IMR-90 (cell line): ENCODE measurements around the gene ABI3BP. TPM values are rescaled to one million over a fixed set of nuclear protein-coding genes. Genes with fewer than 3 reads are reported as not detected.

Source experiments
- ATAC-seq: fragments of 200-7000 bp; cut with Tn5 transposase; 2 replicates; pipeline ENCODE4 v1.9.1; 2020; ENCODE audit warnings: low read depth, mild to moderate bottlenecking, moderate library complexity
- BruUV-seq: library from RNA; stranded (reverse); fragments of 400-500 nt; replicated peaks from 2 replicates; lab custom pipeline; 2021; lab: Mats Ljungman, UMichigan
- CTCF ChIA-PET: fragments of 300-600 bp; formaldehyde crosslinking; extraction: SDS; loops from one replicate; lab custom pipeline; 2021; ENCODE audit warnings: antibody characterized with exemption; lab: Yijun Ruan, JAX
- POLR2A ChIA-PET: fragments of 300-600 bp; sonication (Branson Sonifier 250); formaldehyde crosslinking; loops from one replicate; lab custom pipeline; 2022; ENCODE audit warnings: antibody characterized with exemption; ENCODE audit not compliant: unreplicated experiment; lab: Charles Lee
- DNase-seq: peaks from one replicate; pipeline ENCODE4 v3.0.0; 2013
- H2AFZ ChIP-seq: replicated peaks from 2 replicates; pipeline ENCODE3; 2013; ENCODE audit warnings: low read length, mild to moderate bottlenecking; ENCODE audit not compliant: poor library complexity
- H2AK5ac ChIP-seq: 2 replicates; pipeline ENCODE4 v1.6.1; 2013; ENCODE audit warnings: low read depth, low read length, inconsistent platforms
- H2AK9ac ChIP-seq: replicated peaks from 2 replicates; pipeline ENCODE3; 2013; ENCODE audit warnings: mild to moderate bottlenecking, low read depth, low read length, moderate library complexity; ENCODE audit not compliant: poor library complexity
- H2BK120ac ChIP-seq: 2 replicates; pipeline ENCODE4 v1.6.1; 2013; ENCODE audit warnings: low read depth, low read length, inconsistent platforms
- H2BK15ac ChIP-seq: 3 replicates; pipeline ENCODE4 v1.6.1; 2013; ENCODE audit warnings: low read depth, low read length, inconsistent platforms
- H2BK20ac ChIP-seq: 2 replicates; pipeline ENCODE4 v1.6.1; 2013; ENCODE audit warnings: low read depth, mild to moderate bottlenecking, inconsistent platforms, low read length, moderate library complexity
- H2BK5ac ChIP-seq: 2 replicates; pipeline ENCODE4 v1.6.1; 2013; ENCODE audit warnings: mild to moderate bottlenecking, low read depth, low read length, inconsistent platforms; ENCODE audit not compliant: poor library complexity, severe bottlenecking
- H3K14ac ChIP-seq: replicated peaks from 2 replicates; pipeline ENCODE4 v1.6.1; 2013; ENCODE audit warnings: low read depth, low read length, inconsistent platforms
- H3K18ac ChIP-seq: 2 replicates; pipeline ENCODE4 v1.6.1; 2013; ENCODE audit warnings: low read depth, low read length, control low read depth
- H3K23ac ChIP-seq: 2 replicates; pipeline ENCODE4 v1.6.1; 2013; ENCODE audit warnings: low read depth, low read length, inconsistent platforms
- H3K27ac ChIP-seq: 2 replicates; pipeline ENCODE4 v1.5.1; 2013; ENCODE audit warnings: mild to moderate bottlenecking, control low read depth, low read length; ENCODE audit not compliant: insufficient read depth
- H3K27me3 ChIP-seq: 2 replicates; pipeline ENCODE4 v1.6.1; 2013; ENCODE audit warnings: low read length; ENCODE audit not compliant: control insufficient read depth, insufficient read depth
- H3K36me3 ChIP-seq: 2 replicates; pipeline ENCODE4 v1.6.1; 2013; ENCODE audit warnings: low read length, mixed read lengths; ENCODE audit not compliant: control insufficient read depth, insufficient read depth
- H3K4ac ChIP-seq: 2 replicates; pipeline ENCODE4 v1.6.1; 2013; ENCODE audit warnings: low read depth, low read length, inconsistent platforms
- H3K4me1 ChIP-seq: 2 replicates; pipeline ENCODE4 v1.6.1; 2013; ENCODE audit warnings: low read length, mixed read lengths; ENCODE audit not compliant: control insufficient read depth, insufficient read depth
- H3K4me2 ChIP-seq: 2 replicates; pipeline ENCODE4 v1.6.1; 2013; ENCODE audit warnings: low read depth, mild to moderate bottlenecking, control low read depth, low read length, moderate library complexity
- H3K4me3 ChIP-seq: 2 replicates; pipeline ENCODE4 v1.5.1; 2013; ENCODE audit warnings: low read depth, mild to moderate bottlenecking, control low read depth, low read length, moderate library complexity; ENCODE audit not compliant: insufficient read depth
- H3K56ac ChIP-seq: 2 replicates; pipeline ENCODE4 v1.6.1; 2013; ENCODE audit warnings: low read length, inconsistent platforms; ENCODE audit not compliant: insufficient read depth; ENCODE audit errors: extremely low read depth
- H3K79me1 ChIP-seq, 2 experiments: 2 replicates each; pipeline ENCODE4 v1.6.1; 2013; ENCODE audit warnings: low read length in 2 of 2, inconsistent platforms in 1 of 2, low read depth in 1 of 2
- H3K9ac ChIP-seq: 2 replicates; pipeline ENCODE4 v1.6.1; 2013; ENCODE audit warnings: low read depth, low read length, control low read depth
- H3K9me1 ChIP-seq: 2 replicates; pipeline ENCODE4 v1.6.1; 2013; ENCODE audit warnings: low read length, inconsistent platforms; ENCODE audit not compliant: insufficient read depth
- H3K9me3 ChIP-seq: 2 replicates; pipeline ENCODE4 v1.6.1; 2013; ENCODE audit warnings: low read length; ENCODE audit not compliant: control insufficient read depth, insufficient read depth
- H4K20me1 ChIP-seq: 2 replicates; pipeline ENCODE4 v1.6.1; 2013; ENCODE audit warnings: low read length, inconsistent platforms; ENCODE audit not compliant: insufficient read depth
- H4K5ac ChIP-seq: 2 replicates; pipeline ENCODE4 v1.6.1; 2013; ENCODE audit warnings: mild to moderate bottlenecking, low read depth, low read length, control low read depth
- H4K8ac ChIP-seq, 2 experiments: 2 replicates each; pipeline ENCODE4 v1.6.1; 2013; ENCODE audit warnings: low read depth in 2 of 2, low read length in 2 of 2, control low read depth in 1 of 2, inconsistent platforms in 1 of 2
- H4K91ac ChIP-seq: 2 replicates; pipeline ENCODE4 v1.6.1; 2013; ENCODE audit warnings: low read depth, low read length, inconsistent platforms; ENCODE audit not compliant: insufficient read depth
- BHLHE40 ChIP-seq: fragments of 150-350 bp; IDR thresholded peaks from 2 replicates; pipeline ENCODE4 v1.6.1; 2016; ENCODE audit warnings: mild to moderate bottlenecking, low read depth, low read length
- CEBPB ChIP-seq: IDR thresholded peaks from 2 replicates; pipeline ENCODE4 v1.6.1; 2012; ENCODE audit warnings: low read depth, low read length, improper control_type of control experiment
- CHD1 ChIP-seq: IDR thresholded peaks from 2 replicates; pipeline ENCODE4 v1.6.1; 2012; ENCODE audit warnings: low read depth, low read length, improper control_type of control experiment
- FOS ChIP-seq: fragments of 150-350 bp; IDR thresholded peaks from 2 replicates; pipeline ENCODE4 v1.6.1; 2016; ENCODE audit warnings: low read depth, low read length
- MAFK ChIP-seq: IDR thresholded peaks from 2 replicates; pipeline ENCODE4 v1.6.1; 2012; ENCODE audit warnings: low read depth, low read length, improper control_type of control experiment
- MAZ ChIP-seq: IDR thresholded peaks from 2 replicates; pipeline ENCODE4 v1.6.1; 2012; ENCODE audit warnings: low read depth, mild to moderate bottlenecking, low read length, improper control_type of control experiment, moderate library complexity, borderline replicate concordance
- MXI1 ChIP-seq: IDR thresholded peaks from 2 replicates; pipeline ENCODE4 v1.6.1; 2012; ENCODE audit warnings: low read depth, mild to moderate bottlenecking, low read length, moderate library complexity, borderline replicate concordance
- NFE2L2 ChIP-seq: fragments of 150-350 bp; IDR thresholded peaks from 2 replicates; pipeline ENCODE4 v1.6.1; 2016; ENCODE audit warnings: low read depth, mild to moderate bottlenecking, low read length
- POLR2A ChIP-seq: IDR thresholded peaks from 2 replicates; pipeline ENCODE4 v1.6.1; 2012; ENCODE audit warnings: mild to moderate bottlenecking, low read depth, low read length
- RAD21 ChIP-seq: IDR thresholded peaks from 2 replicates; pipeline ENCODE4 v1.6.1; 2012; ENCODE audit warnings: low read length, improper control_type of control experiment
- RCOR1 ChIP-seq: IDR thresholded peaks from 2 replicates; pipeline ENCODE4 v1.6.1; 2012; ENCODE audit warnings: mild to moderate bottlenecking, low read length, improper control_type of control experiment; ENCODE audit not compliant: insufficient replicate concordance
- RFX5 ChIP-seq: IDR thresholded peaks from 2 replicates; pipeline ENCODE4 v1.8.0; 2012; ENCODE audit warnings: low read depth, mild to moderate bottlenecking, low read length, moderate library complexity
- SMC3 ChIP-seq: fragments of 150-350 bp; IDR thresholded peaks from 2 replicates; pipeline ENCODE4 v1.6.1; 2016; ENCODE audit warnings: low read depth, mild to moderate bottlenecking, antibody characterized with exemption, low read length, moderate library complexity
- USF2 ChIP-seq: fragments of 150-350 bp; IDR thresholded peaks from 2 replicates; pipeline ENCODE4 v1.6.1; 2017; ENCODE audit warnings: mild to moderate bottlenecking, antibody characterized with exemption, low read length, low read depth
- dilution Hi-C: fragments of 300-500 bp; cut with HindIII; formaldehyde crosslinking; loops from one replicate; pipeline ENCODE4 v1.14.3; 2018; ENCODE audit warnings: low sequenced_read_pairs; ENCODE audit not compliant: unreplicated experiment
- in situ Hi-C: fragments of 300-500 bp; cut with MboI; formaldehyde crosslinking; loops from 3 replicates; pipeline ENCODE4 v1.14.3; 2019; ENCODE audit warnings: low sequenced_read_pairs, inconsistent platforms, mixed read lengths
- intact Hi-C: fragments of 100-400 bp; cut with micrococcal nuclease; formaldehyde crosslinking; loops from 2 replicates; pipeline ENCODE4 v1.10.0; 2022
- polyA plus RNA-seq, 3 experiments: library from polyadenylated mRNA; depleted of rRNA; stranded (reverse); fragments of >200 nt; gene quantifications; 2 replicates each; pipeline ENCODE4 v1.2.3, GENCODE V29; 2012; ENCODE audit warnings: low replicate concordance in 1 of 3
- total RNA-seq: library from RNA; depleted of rRNA; stranded (reverse); fragments of >200 nt; gene quantifications from 2 replicates; pipeline ENCODE4 v1.2.3, GENCODE V29; 2012
- TF ChIP-seq, protein P1 (sequence below): conservative IDR thresholded peaks from 2 replicates; pipeline ENCODE4 v1.5.1; 2012; ENCODE audit warnings: mild to moderate bottlenecking, low read depth, low read length, improper control_type of control experiment
- TF ChIP-seq, protein P2 (sequence below): fragments of 150-350 bp; IDR thresholded peaks from 2 replicates; pipeline ENCODE4 v1.6.1; 2016; ENCODE audit warnings: low read depth, mild to moderate bottlenecking, low read length, moderate library complexity, borderline replicate concordance

ABI3BP gene
- total and polyA plus RNA-seq, 2 of the 4 experiments (the other 2 are of a cell fraction) = 3.0 to 26.7 TPM

DNA sequence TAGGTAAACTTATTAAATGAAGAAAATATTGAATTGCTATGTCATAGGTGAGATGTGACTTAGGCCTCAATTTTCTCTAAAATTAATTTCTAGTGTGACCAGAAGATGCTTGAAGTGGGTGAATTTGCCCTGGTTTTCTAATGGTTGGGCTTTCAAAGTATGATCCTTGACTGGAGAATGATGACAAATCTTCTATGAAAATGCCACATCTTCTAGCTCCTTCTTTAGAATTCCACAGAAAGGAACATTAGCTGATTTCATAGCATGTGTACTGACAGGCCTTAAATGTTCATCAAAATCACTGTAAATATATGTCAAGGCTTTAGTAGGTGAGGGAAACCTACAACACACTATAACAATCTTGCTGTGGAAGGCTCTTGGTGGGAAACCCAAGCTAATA lies 8.9 kb downstream of the ABI3BP start:
- dilution Hi-C loops (no loop called here), intact Hi-C loops (no loop called here), in situ Hi-C loops (no loop called here)
- Histone ChIP-seq H2BK15ac (no peak overlapping the region), H3K9me3 (no peaks in the 10 kb centered on the region), H3K9ac (no peak overlapping the region), H3K4ac (no peak overlapping the region), H3K4me1 (no peaks in the 10 kb centered on the region), H3K4me3 (no peak overlapping the region), H3K14ac (no peak overlapping the region), H2BK5ac (no peak overlapping the region), H2BK120ac (no peak overlapping the region), H3K27me3 (no peaks in the 10 kb centered on the region; the same call in 1 of the 2 replicates), H3K56ac (no peak overlapping the region), H3K36me3 (no peaks in the 10 kb centered on the region), H4K91ac (no peak overlapping the region), H2AFZ (no peak overlapping the region), H2AK9ac (no peak overlapping the region), H3K79me1 (no peaks in the 10 kb centered on the region), H4K8ac (no peak overlapping the region), H3K27ac (no peak overlapping the region), H3K9me1 (no peaks in the 10 kb centered on the region), H3K23ac (no peak overlapping the region), H2AK5ac (no peak overlapping the region), H4K20me1 (no peaks in the 10 kb centered on the region), H3K18ac (no peak overlapping the region), H4K5ac (no peak overlapping the region), H2BK20ac (no peak overlapping the region), H3K4me2 (no peak overlapping the region)
- POLR2A ChIA-PET = no interaction called here
- ATAC-seq (no peak), DNase-seq (no peak)
- CTCF ChIA-PET = no interaction called here
- TF ChIP-seq SMC3 (no peak), MXI1 (no peak), BHLHE40 (no peak), USF2 (no peak), CHD1 (no peak), FOS (no peak), MAZ (no peak), RFX5 (no peak), CEBPB (no peak), RCOR1 (no peak), NFE2L2 (no peak), MAFK (no peak), POLR2A (no peak), RAD21 (no peak)
- TF ChIP-seq, protein P1, sequence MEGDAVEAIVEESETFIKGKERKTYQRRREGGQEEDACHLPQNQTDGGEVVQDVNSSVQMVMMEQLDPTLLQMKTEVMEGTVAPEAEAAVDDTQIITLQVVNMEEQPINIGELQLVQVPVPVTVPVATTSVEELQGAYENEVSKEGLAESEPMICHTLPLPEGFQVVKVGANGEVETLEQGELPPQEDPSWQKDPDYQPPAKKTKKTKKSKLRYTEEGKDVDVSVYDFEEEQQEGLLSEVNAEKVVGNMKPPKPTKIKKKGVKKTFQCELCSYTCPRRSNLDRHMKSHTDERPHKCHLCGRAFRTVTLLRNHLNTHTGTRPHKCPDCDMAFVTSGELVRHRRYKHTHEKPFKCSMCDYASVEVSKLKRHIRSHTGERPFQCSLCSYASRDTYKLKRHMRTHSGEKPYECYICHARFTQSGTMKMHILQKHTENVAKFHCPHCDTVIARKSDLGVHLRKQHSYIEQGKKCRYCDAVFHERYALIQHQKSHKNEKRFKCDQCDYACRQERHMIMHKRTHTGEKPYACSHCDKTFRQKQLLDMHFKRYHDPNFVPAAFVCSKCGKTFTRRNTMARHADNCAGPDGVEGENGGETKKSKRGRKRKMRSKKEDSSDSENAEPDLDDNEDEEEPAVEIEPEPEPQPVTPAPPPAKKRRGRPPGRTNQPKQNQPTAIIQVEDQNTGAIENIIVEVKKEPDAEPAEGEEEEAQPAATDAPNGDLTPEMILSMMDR = no peak
- TF ChIP-seq, protein P2, sequence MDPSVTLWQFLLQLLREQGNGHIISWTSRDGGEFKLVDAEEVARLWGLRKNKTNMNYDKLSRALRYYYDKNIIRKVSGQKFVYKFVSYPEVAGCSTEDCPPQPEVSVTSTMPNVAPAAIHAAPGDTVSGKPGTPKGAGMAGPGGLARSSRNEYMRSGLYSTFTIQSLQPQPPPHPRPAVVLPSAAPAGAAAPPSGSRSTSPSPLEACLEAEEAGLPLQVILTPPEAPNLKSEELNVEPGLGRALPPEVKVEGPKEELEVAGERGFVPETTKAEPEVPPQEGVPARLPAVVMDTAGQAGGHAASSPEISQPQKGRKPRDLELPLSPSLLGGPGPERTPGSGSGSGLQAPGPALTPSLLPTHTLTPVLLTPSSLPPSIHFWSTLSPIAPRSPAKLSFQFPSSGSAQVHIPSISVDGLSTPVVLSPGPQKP = no peak
- no TSS peak for BruUV-seq
